Endothelial cell of umbilical vein (primary cell): Measurements from ENCODE around the gene ZNF597. TPM values are rescaled to one million over a fixed set of nuclear protein-coding genes. Genes with fewer than 3 reads are reported as not detected.
A peak's percentile ranks its signal among the peaks of the same experiment; 100 is the strongest.

Experiments
- BruUV-seq: library from RNA; stranded (reverse); fragments of 400-500 nt; replicated peaks from 2 replicates; lab custom pipeline; 2021; lab: Mats Ljungman, UMichigan
- CTCF ChIA-PET: fragments of 300-600, 350-600 bp; sonication (Branson Sonifier 250); formaldehyde crosslinking; loops from one replicate; lab custom pipeline; 2021; ENCODE audit warnings: antibody characterized with exemption, inconsistent platforms; lab: Charles Lee
- POLR2A ChIA-PET: fragments of 300-600, 350-600 bp; sonication (Branson Sonifier 250); formaldehyde crosslinking; loops from one replicate; lab custom pipeline; 2021; ENCODE audit warnings: antibody characterized with exemption, inconsistent platforms; lab: Charles Lee
- DNase-seq: peaks from one replicate; pipeline ENCODE4 v3.0.0-alpha.2; 2011; ENCODE audit warnings: low read depth, low spot score
- FAIRE-seq: peaks from 2 replicates; lab custom pipeline; 2011; peaks lifted over from hg19 to GRCh38; lab: Jason Lieb, UNC
- H2AFZ ChIP-seq: 2 replicates; pipeline ENCODE4 v1.6.0; 2012; ENCODE audit warnings: low read depth, low read length, control low read depth, inconsistent platforms
- H3K27ac ChIP-seq: 2 replicates; pipeline ENCODE4 v1.5.1; 2011; ENCODE audit warnings: low read depth, mild to moderate bottlenecking, control low read depth, low read length, moderate library complexity; ENCODE audit not compliant: insufficient read depth
- H3K27me3 ChIP-seq, 2 experiments: 2 replicates each; pipeline versions ENCODE4 v1.6.0 to v1.6.1; 2011; ENCODE audit warnings: low read length in 2 of 2, mixed read lengths in 1 of 2; ENCODE audit not compliant: control insufficient read depth in 2 of 2, insufficient read depth in 2 of 2
- H3K36me3 ChIP-seq, 2 experiments: 2 replicates in 1 of 2; 3 replicates in 1 of 2; pipeline ENCODE4 v1.5.1; 2011; ENCODE audit warnings: low read length in 2 of 2, mild to moderate bottlenecking in 1 of 2, moderate library complexity in 1 of 2; ENCODE audit not compliant: control insufficient read depth in 2 of 2, insufficient read depth in 2 of 2; ENCODE audit errors: extremely low read depth in 1 of 2
- H3K4me1 ChIP-seq: 3 replicates; pipeline ENCODE4 v1.5.1; 2011; ENCODE audit warnings: mild to moderate bottlenecking, low read length; ENCODE audit not compliant: control insufficient read depth, insufficient read depth; ENCODE audit errors: extremely low read depth
- H3K4me2 ChIP-seq: 2 replicates; pipeline ENCODE4 v1.6.1; 2011; ENCODE audit warnings: low read length, control low read depth, mixed read lengths; ENCODE audit not compliant: insufficient read depth
- H3K4me3 ChIP-seq, 3 experiments: fragments of 200-600 bp in 1 of 3; sonication (generic), shearing (Covaris generic) in 1 of 3; replicated peaks in 1 of 3; 2 replicates each; pipeline ENCODE4 v1.5.1; 2011 to 2016; ENCODE audit warnings: control low read depth in 3 of 3, low read length in 3 of 3, mild to moderate bottlenecking in 2 of 3, inconsistent platforms in 1 of 3, low read depth in 1 of 3, moderate library complexity in 1 of 3; ENCODE audit not compliant: insufficient read depth in 1 of 3
- H3K79me2 ChIP-seq: 2 replicates; pipeline ENCODE4 v1.6.0; 2012; ENCODE audit warnings: low read length, inconsistent platforms; ENCODE audit not compliant: control insufficient read depth, insufficient read depth
- H3K9ac ChIP-seq: replicated peaks from 2 replicates; pipeline ENCODE3; 2011; ENCODE audit warnings: low read length, control low read depth; ENCODE audit not compliant: insufficient read depth; ENCODE audit errors: extremely low read depth
- H3K9me1 ChIP-seq: replicated peaks from 3 replicates; pipeline ENCODE4 v1.6.0; 2011; ENCODE audit warnings: mild to moderate bottlenecking, low read length; ENCODE audit not compliant: control insufficient read depth, insufficient read depth; ENCODE audit errors: extremely low read depth
- H3K9me3 ChIP-seq: replicated peaks from 2 replicates; pipeline ENCODE4 v1.5.1; 2012; ENCODE audit warnings: low read length, inconsistent platforms; ENCODE audit not compliant: control insufficient read depth, insufficient read depth
- H4K20me1 ChIP-seq: replicated peaks from 2 replicates; pipeline ENCODE3; 2011; ENCODE audit warnings: mild to moderate bottlenecking, low read length; ENCODE audit not compliant: control insufficient read depth, insufficient read depth; ENCODE audit errors: extremely low read depth
- EZH2 ChIP-seq: IDR thresholded peaks from 2 replicates; pipeline ENCODE4 v1.6.1; 2012; ENCODE audit warnings: borderline replicate concordance, low read depth, mild to moderate bottlenecking, moderate library complexity, low read length, inconsistent platforms; ENCODE audit not compliant: severe bottlenecking
- FOS ChIP-seq: IDR thresholded peaks from 2 replicates; pipeline ENCODE4 v1.6.1; 2011; ENCODE audit warnings: mild to moderate bottlenecking, low read length, moderate library complexity, borderline replicate concordance; ENCODE audit not compliant: insufficient read depth
- JUN ChIP-seq: IDR thresholded peaks from 2 replicates; pipeline ENCODE4 v1.6.1; 2011; ENCODE audit warnings: borderline replicate concordance, low read depth; ENCODE audit not compliant: insufficient read length, insufficient read depth
- MAX ChIP-seq: IDR thresholded peaks from 2 replicates; pipeline ENCODE4 v1.6.1; 2011; ENCODE audit not compliant: insufficient read depth, insufficient read length
- POLR2A ChIP-seq: IDR thresholded peaks from 2 replicates; pipeline ENCODE4 v1.6.1; 2012; ENCODE audit warnings: low read depth, mild to moderate bottlenecking, control low read depth, low read length
- POLR2AphosphoS5 ChIP-seq: IDR thresholded peaks from 2 replicates; pipeline ENCODE4 v1.6.1; 2012; ENCODE audit warnings: low read depth, mild to moderate bottlenecking, control low read depth, low read length, moderate library complexity; ENCODE audit not compliant: insufficient read depth
- dilution Hi-C: fragments of 300-500 bp; cut with MboI; formaldehyde crosslinking; loops from one replicate; pipeline ENCODE4 v1.15.0; 2019; ENCODE audit warnings: low sequenced_read_pairs; ENCODE audit not compliant: extremely low pct_ligation_motif_present
- intact Hi-C: fragments of 100-400 bp; cut with micrococcal nuclease; formaldehyde crosslinking; loops from one replicate; pipeline ENCODE4 v1.10.0; 2022
- polyA plus RNA-seq, 4 experiments: library from polyadenylated mRNA; depleted of rRNA in 3 of 4; stranded (reverse) in 3 of 4; unstranded in 1 of 4; fragments of >200 nt; gene quantifications; 2 replicates each; pipeline versions ENCODE4 v1.2.1 to v1.2.3, GENCODE V29; 2011 to 2012; ENCODE audit warnings: missing spikeins in 1 of 4
- total RNA-seq: library from RNA; stranded (reverse); gene quantifications from 2 replicates; pipeline ENCODE4 v1.2.3, GENCODE V29; 2021

Gene ZNF597
- total and polyA plus RNA-seq, 2 donors (not counting 3 experiments of a cell fraction or from before 2014, with no cell fraction given), result 0.75 to 1.4 TPM

DNA sequence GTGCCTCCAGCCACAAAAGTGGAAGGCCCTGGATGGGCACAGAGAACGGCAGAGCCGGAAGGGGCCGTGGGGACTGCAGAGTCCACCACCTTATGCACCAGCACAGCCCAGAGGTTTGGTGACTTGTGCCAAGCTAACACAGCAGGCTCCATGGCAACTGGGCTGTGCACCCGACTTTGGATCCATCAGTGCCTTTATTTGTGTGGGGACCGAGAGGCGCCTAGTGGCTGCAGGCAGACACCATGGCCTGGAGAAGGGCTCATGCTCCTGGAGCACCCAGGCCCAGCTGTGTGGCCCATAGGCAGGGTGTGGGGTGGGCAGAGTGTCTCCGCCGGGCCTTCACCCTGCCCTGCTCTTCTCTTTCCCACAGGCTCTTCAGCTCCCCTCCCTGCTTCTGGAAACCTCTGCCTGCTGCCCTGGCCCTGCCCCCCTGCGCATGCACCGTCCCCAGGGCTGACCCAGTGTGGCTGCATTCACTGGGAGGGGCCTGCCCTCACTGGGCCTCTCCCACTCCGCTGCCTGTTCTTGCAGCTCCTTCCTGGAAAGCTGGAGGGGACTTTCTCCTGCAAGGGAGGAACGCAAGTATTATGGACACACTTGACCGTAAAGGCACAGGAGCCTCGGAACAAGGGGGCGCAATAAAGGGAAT is 41.9 kb upstream of the ZNF597 start:
- Histone ChIP-seq H3K4me1 (no peaks in the 10 kb centered on the region), H3K9me3 (no peaks in the 10 kb centered on the region), H3K4me2 (no peak overlapping the region), H3K79me2 (no peaks in the 10 kb centered on the region), H4K20me1 (no peaks in the 10 kb centered on the region), H3K27me3 (no peaks in the 10 kb centered on the region), H3K9ac (no peak overlapping the region), H3K36me3 (peaks cover 0 to 43% of the 10 kb centered on the region in 2 experiments), H3K4me3 (no peak overlapping the region), H3K27ac (no peak overlapping the region), H2AFZ (no peak overlapping the region), H3K9me1 (no peaks in the 10 kb centered on the region)
- ChIA-PET CTCF (interaction anchor here (0.8 to 1.4 kb wide), 2 partner anchors 14 to 16 kb away, joined by 3 read pairs; partner anchors contain the start of gene CLUAP1), POLR2A (no interaction called here)
- TSS peak; percentile 18 for BruUV-seq
- TF ChIP-seq EZH2 (no peak), FOS (no peak), POLR2A (no peak), JUN (no peak), POLR2AphosphoS5 (no peak), MAX (no peak)
- intact Hi-C loops (no loop called here), dilution Hi-C loops (no loop called here)
- no peak for FAIRE-seq
- no peak for DNase-seq
